HepG2 (cell line): ENCODE results near the gene SOST. TPM values are rescaled to one million over a fixed set of nuclear protein-coding genes. Genes with fewer than 3 reads are reported as not detected.
A peak's percentile ranks its signal among the peaks of the same experiment; 100 is the strongest.

Experiments used
- ATAC-seq: fragments of 200-7000 bp; cut with Tn5 transposase; 3 replicates; pipeline ENCODE4 v1.9.1; 2020; ENCODE audit warnings: mild to moderate bottlenecking, moderate library complexity
- BruUV-seq: library from RNA; stranded (reverse); fragments of 400-500 nt; replicated peaks from 2 replicates; lab custom pipeline; 2021; lab: Mats Ljungman, UMichigan
- CTCF ChIA-PET: fragments of 300-600 bp; formaldehyde crosslinking; extraction: SDS; loops from one replicate; lab custom pipeline; 2021; ENCODE audit warnings: low total read pairs, inconsistent platforms, low intra/inter-chr PET ratio; lab: Yijun Ruan, JAX
- POLR2A ChIA-PET: fragments of 350-600 bp; sonication (Branson Sonifier 250); formaldehyde crosslinking; loops from one replicate; lab custom pipeline; 2020; ENCODE audit warnings: antibody characterized with exemption, inconsistent platforms; lab: Yijun Ruan, JAX
- DNase-seq: peaks from one replicate; pipeline ENCODE4 v3.0.0-alpha.2; 2015; ENCODE audit warnings: low spot score
- FAIRE-seq: peaks from 3 replicates; lab custom pipeline; 2011; peaks lifted over from hg19 to GRCh38; lab: Jason Lieb, UNC
- H2AFZ ChIP-seq: one replicate; pipeline ENCODE4 v1.6.1; 2011; ENCODE audit warnings: low read length, inconsistent platforms
- H3K27ac ChIP-seq: fragments of 300-600 bp; 3 replicates; pipeline ENCODE4 v1.8.0; 2011; ENCODE audit warnings: mixed run types, mild to moderate bottlenecking, mixed read lengths, low read length, inconsistent platforms; ENCODE audit not compliant: insufficient read depth; ENCODE audit errors: extremely low read length
- H3K27me3 ChIP-seq, 2 experiments: fragments of 200-600 bp in 1 of 2; 2 replicates in 1 of 2; 3 replicates in 1 of 2; pipeline versions ENCODE4 v1.6.0 to v1.8.0; 2011; ENCODE audit warnings: low read length in 2 of 2, mild to moderate bottlenecking in 2 of 2, moderate library complexity in 2 of 2, inconsistent platforms in 1 of 2; ENCODE audit not compliant: insufficient read depth in 2 of 2, control insufficient read depth in 1 of 2
- H3K36me3 ChIP-seq, 2 experiments: fragments of 200-600 bp in 1 of 2; replicated peaks in 1 of 2; 2 replicates in 1 of 2; 3 replicates in 1 of 2; pipeline versions ENCODE4 v1.5.1 to v1.8.0; 2011; ENCODE audit warnings: low read length in 2 of 2, inconsistent platforms in 1 of 2; ENCODE audit not compliant: insufficient read depth in 2 of 2, control insufficient read depth in 1 of 2
- H3K4me1 ChIP-seq: 2 replicates; pipeline ENCODE4 v1.5.1; 2012; ENCODE audit warnings: low read length, inconsistent platforms; ENCODE audit not compliant: insufficient read depth
- H3K4me2 ChIP-seq: 2 replicates; pipeline ENCODE4 v1.6.0; 2011; ENCODE audit warnings: low read depth, low read length, inconsistent platforms
- H3K4me3 ChIP-seq, 3 experiments: fragments of 200-600 bp in 1 of 3; sonication (generic), shearing (Covaris generic) in 1 of 3; replicated peaks in 1 of 3; 2 replicates each; pipeline ENCODE4 v1.5.1; 2011 to 2016; ENCODE audit warnings: low read length in 3 of 3, inconsistent platforms in 2 of 3, low read depth in 2 of 3, mild to moderate bottlenecking in 2 of 3, control low read depth in 1 of 3, mixed read lengths in 1 of 3; ENCODE audit not compliant: insufficient read depth in 1 of 3
- H3K79me2 ChIP-seq: one replicate; pipeline ENCODE4 v1.6.1; 2011; ENCODE audit warnings: low read length, inconsistent platforms; ENCODE audit not compliant: insufficient read depth
- H3K9ac ChIP-seq: 2 replicates; pipeline ENCODE4 v1.6.0; 2011; ENCODE audit warnings: mild to moderate bottlenecking, low read depth, low read length, inconsistent platforms; ENCODE audit not compliant: insufficient read depth
- H3K9me3 ChIP-seq: 2 replicates; pipeline ENCODE4 v1.5.1; 2012; ENCODE audit warnings: mild to moderate bottlenecking, low read length
- H4K20me1 ChIP-seq: 2 replicates; pipeline ENCODE4 v1.6.0; 2011; ENCODE audit warnings: inconsistent platforms, mild to moderate bottlenecking, low read length, moderate library complexity; ENCODE audit not compliant: insufficient read depth
- AHR ChIP-seq: IDR thresholded peaks from 2 replicates; pipeline ENCODE4 v1.6.1; 2018; ENCODE audit warnings: missing genetic modification reagents, missing compliant biosample characterization
- ATF7-NPFF ChIP-seq: sonication (generic); formaldehyde crosslinking; IDR thresholded peaks from 2 replicates; pipeline ENCODE4 v1.8.1; 2023; ENCODE audit warnings: mild to moderate bottlenecking, low read depth, missing genetic modification reagents, moderate library complexity
- GPN1 ChIP-seq: sonication (generic); formaldehyde crosslinking; IDR thresholded peaks from 2 replicates; pipeline ENCODE4 v1.5.1; 2020; ENCODE audit warnings: missing genetic modification reagents, borderline replicate concordance
- HNF1B ChIP-seq: sonication (generic); formaldehyde crosslinking; IDR thresholded peaks from 2 replicates; pipeline ENCODE4 v1.5.1; 2020; ENCODE audit warnings: mild to moderate bottlenecking, moderate library complexity, missing genetic modification reagents
- HOXD1 ChIP-seq: sonication (generic); formaldehyde crosslinking; IDR thresholded peaks from 2 replicates; pipeline ENCODE4 v1.5.0; 2020; ENCODE audit warnings: missing genetic modification reagents
- MAFG ChIP-seq: sonication (generic); formaldehyde crosslinking; IDR thresholded peaks from 2 replicates; pipeline ENCODE4 v1.5.1; 2020; ENCODE audit warnings: mild to moderate bottlenecking, missing genetic modification reagents
- MATR3 ChIP-seq: sonication (generic); formaldehyde crosslinking; IDR thresholded peaks from 2 replicates; pipeline ENCODE4 v1.4.0; 2020; ENCODE audit warnings: missing genetic modification reagents
- MTF2 ChIP-seq: sonication (generic); formaldehyde crosslinking; IDR thresholded peaks from 2 replicates; pipeline ENCODE4 v1.5.0; 2020; ENCODE audit warnings: missing genetic modification reagents, borderline replicate concordance
- NFE2 ChIP-seq: sonication (generic); formaldehyde crosslinking; IDR thresholded peaks from 2 replicates; pipeline ENCODE4 v1.4.0; 2020; ENCODE audit warnings: missing genetic modification reagents
- NFYC ChIP-seq: IDR thresholded peaks from 2 replicates; pipeline ENCODE4 v1.6.1; 2016; ENCODE audit warnings: missing genetic modification reagents, missing compliant biosample characterization
- POLR2G ChIP-seq: fragments of 200-400 bp; formaldehyde crosslinking; IDR thresholded peaks from 2 replicates; pipeline ENCODE4 v1.6.1; 2018; ENCODE audit warnings: mild to moderate bottlenecking, low read depth, low read length, moderate library complexity
- SMYD3 ChIP-seq: sonication (generic); formaldehyde crosslinking; IDR thresholded peaks from 2 replicates; pipeline ENCODE4 v1.8.1; 2023; ENCODE audit warnings: mild to moderate bottlenecking, missing genetic modification reagents
- SSRP1 ChIP-seq: IDR thresholded peaks from 2 replicates; pipeline ENCODE4 v1.6.1; 2016; ENCODE audit warnings: control low read depth
- TOE1 ChIP-seq: sonication (generic); formaldehyde crosslinking; IDR thresholded peaks from 2 replicates; pipeline ENCODE4 v1.4.0; 2020; ENCODE audit warnings: mild to moderate bottlenecking, missing genetic modification reagents
- ZC3H13 ChIP-seq: sonication (generic); formaldehyde crosslinking; IDR thresholded peaks from 2 replicates; pipeline ENCODE4 v1.8.1; 2023; ENCODE audit warnings: mild to moderate bottlenecking, missing genetic modification reagents, moderate library complexity
- ZFP82 ChIP-seq: sonication (generic); formaldehyde crosslinking; IDR thresholded peaks from 2 replicates; pipeline ENCODE4 v1.5.1; 2020; ENCODE audit warnings: mild to moderate bottlenecking, missing genetic modification reagents, borderline replicate concordance
- ZNF431 ChIP-seq: sonication (generic); formaldehyde crosslinking; IDR thresholded peaks from 2 replicates; pipeline ENCODE4 v1.9.0; 2022; ENCODE audit warnings: missing genetic modification reagents, low read depth, mild to moderate bottlenecking, borderline replicate concordance
- ZNF451 ChIP-seq: sonication (generic); formaldehyde crosslinking; IDR thresholded peaks from 2 replicates; pipeline ENCODE4 v1.5.0; 2020; ENCODE audit warnings: mild to moderate bottlenecking, missing genetic modification reagents
- ZNF619 ChIP-seq: sonication (generic); formaldehyde crosslinking; IDR thresholded peaks from 2 replicates; pipeline ENCODE4 v1.4.0; 2020; ENCODE audit warnings: mild to moderate bottlenecking, missing genetic modification reagents
- ZNF629 ChIP-seq: sonication (generic); formaldehyde crosslinking; conservative IDR thresholded peaks from 2 replicates; pipeline ENCODE4 v1.5.0; 2020; ENCODE audit warnings: missing genetic modification reagents
- ZNF670 ChIP-seq: sonication (generic); formaldehyde crosslinking; IDR thresholded peaks from 2 replicates; pipeline ENCODE4 v1.8.0; 2022; ENCODE audit warnings: mild to moderate bottlenecking, missing genetic modification reagents, borderline replicate concordance
- ZUFSP ChIP-seq: sonication (generic); formaldehyde crosslinking; IDR thresholded peaks from 2 replicates; pipeline ENCODE4 v1.9.0; 2021; ENCODE audit warnings: missing genetic modification reagents, mild to moderate bottlenecking, borderline replicate concordance
- WGBS: methylation state at CpG from one replicate; pipeline ENCODE4 v1.1.6; 2017; ENCODE audit warnings: low lambda C conversion rate; 5-methylcytosine and 5-hydroxymethylcytosine counted together
- in situ Hi-C: cut with HindIII; loops from 2 replicates; pipeline ENCODE4 v1.10.0; 2017; ENCODE audit warnings: low pct_unique_long_range_greater_than_20kb; ENCODE audit not compliant: extremely low pct_ligation_motif_present
- intact Hi-C: fragments of 100-400 bp; cut with micrococcal nuclease; formaldehyde crosslinking; loops from one replicate; pipeline ENCODE4 v1.10.0; 2022; ENCODE audit not compliant: unreplicated experiment
- polyA plus RNA-seq, 8 experiments: library from polyadenylated mRNA; depleted of rRNA in 3 of 8; stranded (reverse) in 7 of 8; unstranded in 1 of 8; fragments of >200 nt; fragmentation: Illumina TruSeq in 4 of 8; extraction: Trizol in 4 of 8; gene quantifications; 2 replicates each; pipeline versions ENCODE4 v1.2.1 to v1.2.3, GENCODE V29; 2011 to 2016; ENCODE audit warnings: low read depth in 4 of 8, missing spikeins in 1 of 8, mixed read lengths in 1 of 8; ENCODE audit not compliant: insufficient read depth in 1 of 8
- total RNA-seq, 5 experiments: library from RNA; depleted of rRNA; stranded (reverse); fragments of >200 nt; fragmentation: Illumina TruSeq; extraction: Trizol; gene quantifications; 2 replicates each; pipeline ENCODE4 v1.2.3, GENCODE V29; 2016; ENCODE audit warnings: low read depth in 1 of 5

The SOST gene
- total and polyA plus RNA-seq, 2 of the 13 experiments (the other 11 are each of a cell fraction or from before 2014, with no cell fraction given): not detected

- H3K9ac ChIP-seq: no peak overlapping the region; the same call in 1 of the 2 replicates
- no peaks in the 10 kb centered on the region for H4K20me1 ChIP-seq
- peak overlapping the region; percentile 18; the same call in 1 of the 2 replicates for H3K4me2 ChIP-seq
- H3K4me3 ChIP-seq: no peak overlapping the region
- no peaks in the 10 kb centered on the region for H3K27me3 ChIP-seq
- peaks cover 26 to 56% of the 10 kb centered on the region in 2 experiments for H3K36me3 ChIP-seq
- FAIRE-seq: peak; percentile 39
- intact Hi-C loops (no loop called here), in situ Hi-C loops (no loop called here)
- WGBS: 75% methylated on average over 9 of the region's 9 CpGs
- ChIA-PET POLR2A (interaction anchor here (0.6 to 1.9 kb wide), 14 partner anchors 16 to 411 kb away, joined by 3 to 8 read pairs (median 3); partner anchors contain the start of gene ARL4D), CTCF (no interaction called here)
- peaks cover 9% of the 10 kb centered on the region for H3K79me2 ChIP-seq
- H3K27ac ChIP-seq: peak overlapping the region; percentile 81
- no peak for DNase-seq
- H2AFZ ChIP-seq: no peak overlapping the region
- no TSS peak for BruUV-seq
- no peaks in the 10 kb centered on the region for H3K9me3 ChIP-seq
- peaks cover 53% of the 10 kb centered on the region for H3K4me1 ChIP-seq
- ATAC-seq: no peak
- no peak for TF ChIP-seq HNF1B (CRISPR knock-in tag)
- no peak for TF ChIP-seq MTF2 (CRISPR knock-in tag)
- no peak for TF ChIP-seq HOXD1 (CRISPR knock-in tag)
- TF ChIP-seq SSRP1 (CRISPR knock-in tag): 0 out of 2 replicates have a peak, but pooled peaks have one; percentile 72
- TF ChIP-seq ZUFSP (CRISPR knock-in tag): no peak
- no peak for TF ChIP-seq SMYD3 (CRISPR knock-in tag)
- no peak for TF ChIP-seq MATR3 (CRISPR knock-in tag)
- TF ChIP-seq ZC3H13 (CRISPR knock-in tag): no peak
- no peak for TF ChIP-seq ZNF451
- peak; percentile 36; the same call in 1 of the 2 replicates for TF ChIP-seq ZNF629 (CRISPR knock-in tag)
- TF ChIP-seq GPN1 (CRISPR knock-in tag): no peak
- no peak for TF ChIP-seq ATF7-NPFF (CRISPR knock-in tag)
- TF ChIP-seq TOE1: no peak
- TF ChIP-seq NFYC (CRISPR knock-in tag): no peak
- 0 out of 2 replicates have a peak, but pooled peaks have one; percentile 8 for TF ChIP-seq POLR2G
- 0 out of 2 replicates have a peak, but pooled peaks have one; percentile 7 for TF ChIP-seq ZNF619 (CRISPR knock-in tag)
- TF ChIP-seq ZNF670 (CRISPR knock-in tag): 0 out of 2 replicates have a peak, but pooled peaks have one; percentile 43
- TF ChIP-seq MAFG (CRISPR knock-in tag): no peak
- no peak for TF ChIP-seq NFE2
- no peak for TF ChIP-seq ZNF431 (CRISPR knock-in tag)
- TF ChIP-seq AHR (CRISPR knock-in tag): no peak
- TF ChIP-seq ZFP82 (CRISPR knock-in tag): no peak; the same call in 1 of the 2 replicates
Measured at GRCh38 chr17:43771463-43771862, 12.9 kb upstream of the SOST start.
